GM23248 (cell line): ENCODE data around the gene BRINP1.

Experiments
- EZH2 ChIP-seq: fragments of 200-600 bp; sonication (generic); IDR thresholded peaks from 2 replicates; pipeline ENCODE4 v1.6.1; 2018; ENCODE audit warnings: antibody characterized with exemption, mild to moderate bottlenecking; ENCODE audit not compliant: insufficient read depth, poor library complexity, severe bottlenecking
- EZH2phosphoT487 ChIP-seq: fragments of 200-600 bp; sonication (generic); IDR thresholded peaks from 2 replicates; pipeline ENCODE4 v1.6.1; 2018; ENCODE audit warnings: antibody characterized with exemption, moderate library complexity, mild to moderate bottlenecking, low read depth; ENCODE audit not compliant: insufficient read depth

DNA sequence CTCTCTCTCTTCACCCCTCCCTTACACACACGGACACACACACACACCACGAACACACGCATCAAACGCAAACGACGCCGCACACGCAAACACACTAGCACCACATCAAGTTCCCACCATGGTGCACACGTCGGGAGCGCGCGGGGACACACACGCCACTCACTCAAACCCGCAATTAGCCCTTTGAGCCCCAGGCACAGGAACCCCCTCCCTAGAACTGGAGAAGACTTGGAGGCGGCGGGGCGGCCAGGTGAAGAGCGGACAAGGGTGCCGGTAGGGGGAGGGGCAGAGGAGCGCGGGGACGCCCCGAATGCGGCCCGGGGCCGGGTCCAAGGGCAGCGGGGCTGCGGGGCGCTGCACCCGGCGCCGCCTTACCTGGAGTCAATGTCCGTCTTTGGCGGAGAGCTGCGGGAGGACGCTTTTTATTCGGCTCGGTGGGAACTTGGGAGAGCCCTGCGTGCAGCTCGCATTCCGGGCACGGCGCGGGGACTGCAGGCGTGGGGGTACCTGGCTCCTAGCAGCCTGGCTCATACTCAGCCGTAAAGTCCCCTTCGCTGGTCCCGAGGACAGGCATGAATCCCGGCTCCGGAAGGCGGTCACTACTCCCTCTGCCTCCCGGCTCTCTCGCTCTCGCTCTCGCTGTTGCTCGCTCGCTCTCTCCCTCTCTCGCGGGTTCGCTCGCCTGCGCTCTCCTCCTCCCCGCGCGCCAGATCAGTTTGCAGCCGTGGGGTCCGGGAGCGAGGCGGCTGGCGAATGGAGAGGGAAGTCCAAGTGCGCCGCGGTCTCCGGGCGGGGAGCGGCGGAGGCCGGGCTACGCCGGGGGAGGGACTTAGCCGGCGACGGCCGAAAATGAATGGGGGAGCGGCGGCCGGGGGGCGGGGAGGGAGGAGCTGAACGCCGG is at the start of gene BRINP1:
- TF ChIP-seq EZH2: no peak
- no peak for TF ChIP-seq EZH2phosphoT487
